Measurements from ENCODE around the gene AGER.
A peak's percentile ranks its signal among the peaks of the same experiment; 100 is the strongest.
"Not testable (repeated sequence)": the region's sequence is repeated elsewhere in the genome, so short reads cannot be mapped to it uniquely, and the experiment has no call there.

AGER gene

GRCh38 chr6:32187009-32187709, 3.1 kb upstream of the AGER start:
- TF ChIP-seq ISL1 (CRISPR knock-in tag; IDR thresholded peaks at IDR 0.05) (no peak), ZC3H10 (CRISPR knock-in tag; IDR thresholded peaks at IDR 0.05) (no peak), ZNF70 (CRISPR knock-in tag; IDR thresholded peaks at IDR 0.05) (no peak), CSRNP3 (CRISPR knock-in tag; IDR thresholded peaks at IDR 0.05) (no peak), PPARA (CRISPR knock-in tag; IDR thresholded peaks at IDR 0.05; ENCODE audit: borderline replicate concordance) (no peak), TSHZ2 (CRISPR knock-in tag; IDR thresholded peaks at IDR 0.05) (no peak), ESRRG (CRISPR knock-in tag; IDR thresholded peaks at IDR 0.05) (no peak), POU6F1 (CRISPR knock-in tag; IDR thresholded peaks at IDR 0.05; ENCODE audit: borderline replicate concordance, low read depth) (no peak), BACH2 (CRISPR knock-in tag; IDR thresholded peaks at IDR 0.05; ENCODE audit: borderline replicate concordance) (no peak), ZNF8 (CRISPR knock-in tag; IDR thresholded peaks at IDR 0.05) (no peak), TCF4 (CRISPR knock-in tag; IDR thresholded peaks at IDR 0.05; ENCODE audit: borderline replicate concordance) (no peak), OSR1 (CRISPR knock-in tag; IDR thresholded peaks at IDR 0.05) (no peak), PATZ1 (CRISPR knock-in tag; IDR thresholded peaks at IDR 0.05; ENCODE audit: borderline replicate concordance) (no peak), ZNF565 (CRISPR knock-in tag; conservative IDR thresholded peaks at IDR 0.05; ENCODE audit: low read depth) (no peak), ARNTL (CRISPR knock-in tag; IDR thresholded peaks at IDR 0.05; ENCODE audit: borderline replicate concordance, low read depth) (no peak), CSDC2 (CRISPR knock-in tag; IDR thresholded peaks at IDR 0.05) (no peak)
- ATAC-seq = no peak

GRCh38 chr6:32186151-32186840, 2.2 kb upstream of the AGER start:
- not testable (repeated sequence) for ATAC-seq

- ATAC-seq = peak; percentile 83
Observed at GRCh38 chr6:32185681-32186131, 1.7 kb upstream of the AGER start.

- ATAC-seq = no peak
- TF ChIP-seq CSRNP3 (CRISPR knock-in tag; IDR thresholded peaks at IDR 0.05) (no peak), TOX (CRISPR knock-in tag; IDR thresholded peaks at IDR 0.05; ENCODE audit: borderline replicate concordance) (no peak), ESRRG (CRISPR knock-in tag; IDR thresholded peaks at IDR 0.05) (no peak), CREB5 (CRISPR knock-in tag; IDR thresholded peaks at IDR 0.05; ENCODE audit: low read depth) (no peak), ZNF565 (CRISPR knock-in tag; conservative IDR thresholded peaks at IDR 0.05; ENCODE audit: low read depth) (no peak), PPARA (CRISPR knock-in tag; IDR thresholded peaks at IDR 0.05; ENCODE audit: borderline replicate concordance) (no peak), TSHZ2 (CRISPR knock-in tag; IDR thresholded peaks at IDR 0.05) (no peak), ARNTL (CRISPR knock-in tag; IDR thresholded peaks at IDR 0.05; ENCODE audit: borderline replicate concordance, low read depth) (no peak), BACH2 (CRISPR knock-in tag; IDR thresholded peaks at IDR 0.05; ENCODE audit: borderline replicate concordance) (no peak)
Observed at GRCh38 chr6:32183483-32184083, 470 bp downstream of the AGER start.
